ENCODE results near the gene GRIN3A.
"Not testable (repeated sequence)": the region's sequence is repeated elsewhere in the genome, so short reads cannot be mapped to it uniquely, and the experiment has no call there.

The GRIN3A gene

DNA sequence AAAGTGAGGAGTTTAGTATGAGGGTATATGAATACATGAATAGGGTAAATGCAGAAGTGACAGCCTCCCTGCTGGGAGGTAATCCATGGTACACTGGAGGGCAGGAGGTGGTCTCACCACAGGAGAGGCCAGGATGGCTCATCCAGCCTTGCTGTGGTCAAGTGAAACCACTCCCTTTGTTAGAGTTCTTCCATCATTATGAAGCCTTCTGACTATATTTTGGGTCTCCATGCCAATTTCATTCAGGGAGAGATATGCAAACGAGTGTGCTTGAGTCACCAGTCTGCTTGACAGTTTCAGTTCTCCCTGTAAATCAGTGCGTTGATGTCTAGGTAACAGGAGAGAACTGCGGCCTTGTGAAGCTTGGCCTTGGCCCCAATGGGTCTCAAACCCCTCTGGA, 160.1 kb downstream of the GRIN3A start:
- no peak for DNase-seq (ENCODE audit: low spot score)

DNA sequence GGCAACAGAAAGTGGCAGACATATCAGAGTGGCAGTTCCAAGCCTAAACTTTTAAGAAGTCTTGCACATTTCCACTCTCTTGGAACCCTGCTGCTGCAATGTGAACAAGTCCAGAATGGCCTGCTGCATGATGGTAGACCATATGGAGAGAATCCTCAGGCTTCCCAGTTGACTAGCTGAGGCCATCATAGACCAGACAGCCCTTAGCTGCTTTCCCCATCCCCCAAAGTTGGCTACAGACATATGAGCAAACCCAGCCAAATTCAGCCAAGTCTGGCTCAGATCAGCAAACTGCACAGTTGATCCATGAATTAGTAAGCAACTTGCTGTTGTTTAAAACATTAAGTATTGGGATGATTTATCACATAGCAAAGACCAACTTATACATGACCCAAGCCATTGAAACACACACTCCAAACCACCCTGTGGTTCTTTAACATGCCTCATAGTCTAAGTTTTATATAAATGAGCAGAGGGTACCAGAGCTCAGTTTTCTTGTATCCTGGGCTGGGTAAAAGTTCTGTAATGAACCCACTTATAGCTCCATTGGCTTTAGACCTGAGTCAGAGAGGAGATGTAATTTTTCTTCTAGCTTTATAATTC, 163.6 kb downstream of the GRIN3A start:
- DNase-seq (ENCODE audit: low spot score) = no peak

DNA sequence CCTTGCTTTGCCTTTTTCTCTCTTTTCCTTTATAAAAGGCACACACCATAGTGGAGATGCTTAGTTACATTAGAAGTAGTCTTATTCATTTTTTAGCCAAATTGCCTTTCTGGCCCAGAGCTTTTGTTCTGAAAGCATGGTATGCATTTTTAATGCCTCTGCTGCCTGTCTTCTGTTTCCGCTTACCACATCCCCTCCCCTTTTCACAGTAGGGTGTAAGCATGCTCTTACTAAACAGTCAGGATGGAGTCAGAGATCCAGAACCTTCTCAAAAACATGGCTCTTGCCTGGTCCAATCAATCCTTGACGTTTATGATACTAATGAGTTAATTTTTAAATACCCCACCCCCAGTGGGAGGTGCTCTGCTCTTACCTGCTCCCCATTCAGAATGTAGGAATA, 166.1 kb downstream of the GRIN3A start:
- DNase-seq (ENCODE audit: low spot score) = no peak

DNA sequence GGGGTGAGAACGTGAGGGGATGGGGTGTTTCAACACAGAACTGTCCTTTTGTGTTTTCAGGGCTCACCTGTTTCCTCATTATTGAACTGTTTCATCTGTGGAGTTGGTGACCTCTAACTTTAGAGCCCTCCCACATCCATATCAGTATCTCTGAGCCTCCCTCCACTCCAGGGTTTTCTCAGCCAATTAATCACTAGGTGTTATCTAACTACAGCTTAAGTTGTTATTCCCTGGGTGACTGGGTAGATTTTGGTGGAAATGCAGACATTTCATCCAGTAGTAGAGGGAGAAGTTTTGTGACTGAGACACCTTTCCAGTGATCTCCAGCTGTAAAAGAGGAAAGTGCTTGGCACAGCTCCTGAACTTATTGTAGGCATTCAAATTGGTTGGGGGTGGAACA, 167.3 kb downstream of the GRIN3A start:
- no peak for DNase-seq (ENCODE audit: low spot score)

DNA sequence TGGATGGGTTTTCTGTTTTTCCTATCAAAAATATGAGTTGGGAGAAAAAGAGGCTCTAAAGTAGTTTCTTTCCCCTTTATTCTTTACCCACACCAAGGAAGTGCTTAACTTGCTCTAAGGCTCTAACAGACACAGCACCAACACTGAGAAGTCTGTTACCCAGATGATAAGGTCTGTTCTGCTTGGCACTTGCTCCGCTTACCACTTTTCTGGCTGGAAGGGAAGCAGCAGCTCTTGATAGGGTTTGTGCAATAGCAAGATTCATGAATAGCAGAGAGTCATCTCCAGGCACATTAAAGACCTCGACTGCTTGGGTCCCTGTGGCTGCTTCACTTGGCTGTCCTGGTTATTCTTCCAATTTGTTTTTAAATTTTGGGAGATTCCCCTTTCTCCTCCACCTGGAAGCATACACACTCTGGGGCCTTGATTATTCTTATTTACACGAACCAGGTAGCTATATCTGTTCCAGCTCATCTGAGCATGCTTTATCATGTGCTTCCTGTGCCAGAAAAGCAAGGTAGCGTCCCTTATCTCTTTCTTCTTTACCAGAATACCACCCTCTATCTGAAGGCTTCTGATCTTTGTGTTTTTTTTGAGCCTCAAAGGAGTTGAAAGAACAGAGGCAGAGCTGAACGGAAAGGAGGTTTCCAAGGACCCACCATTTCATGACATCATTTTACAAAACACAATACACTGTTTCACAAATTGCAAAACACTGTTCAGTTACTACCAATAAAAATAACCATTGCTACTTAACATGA, 168.5 kb downstream of the GRIN3A start:
- no peak for DNase-seq (ENCODE audit: low spot score)

DNA sequence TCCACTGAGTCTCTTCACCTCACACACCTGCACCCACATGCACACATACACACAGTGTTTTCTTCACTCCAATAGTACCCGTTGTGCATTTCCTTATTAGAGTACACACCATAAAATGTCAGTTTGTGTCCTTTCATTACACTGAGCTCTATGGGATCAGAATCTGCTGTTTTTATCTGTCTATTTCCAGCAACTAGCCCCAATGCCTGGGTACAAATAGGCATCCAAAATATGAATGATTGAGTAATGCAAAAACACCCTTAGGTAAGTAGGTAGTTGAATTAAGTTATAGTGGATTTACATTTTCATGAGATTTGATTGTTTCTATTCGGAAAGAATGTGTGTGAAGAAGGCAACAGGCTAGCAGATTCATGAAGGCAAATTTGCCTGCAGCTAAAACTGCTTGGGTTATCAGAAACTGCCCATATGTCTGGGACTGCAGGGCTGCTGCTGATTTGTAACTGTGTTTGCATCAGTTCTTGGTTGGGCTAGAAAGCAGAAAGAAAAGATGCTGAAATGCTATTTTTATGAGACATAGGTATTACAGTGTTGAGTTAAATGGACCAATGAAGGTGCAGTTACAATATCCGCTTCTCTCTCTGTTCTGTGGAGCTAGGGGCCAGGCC, 170.6 kb downstream of the GRIN3A start:
- DNase-seq (ENCODE audit: low spot score) = no peak

DNA sequence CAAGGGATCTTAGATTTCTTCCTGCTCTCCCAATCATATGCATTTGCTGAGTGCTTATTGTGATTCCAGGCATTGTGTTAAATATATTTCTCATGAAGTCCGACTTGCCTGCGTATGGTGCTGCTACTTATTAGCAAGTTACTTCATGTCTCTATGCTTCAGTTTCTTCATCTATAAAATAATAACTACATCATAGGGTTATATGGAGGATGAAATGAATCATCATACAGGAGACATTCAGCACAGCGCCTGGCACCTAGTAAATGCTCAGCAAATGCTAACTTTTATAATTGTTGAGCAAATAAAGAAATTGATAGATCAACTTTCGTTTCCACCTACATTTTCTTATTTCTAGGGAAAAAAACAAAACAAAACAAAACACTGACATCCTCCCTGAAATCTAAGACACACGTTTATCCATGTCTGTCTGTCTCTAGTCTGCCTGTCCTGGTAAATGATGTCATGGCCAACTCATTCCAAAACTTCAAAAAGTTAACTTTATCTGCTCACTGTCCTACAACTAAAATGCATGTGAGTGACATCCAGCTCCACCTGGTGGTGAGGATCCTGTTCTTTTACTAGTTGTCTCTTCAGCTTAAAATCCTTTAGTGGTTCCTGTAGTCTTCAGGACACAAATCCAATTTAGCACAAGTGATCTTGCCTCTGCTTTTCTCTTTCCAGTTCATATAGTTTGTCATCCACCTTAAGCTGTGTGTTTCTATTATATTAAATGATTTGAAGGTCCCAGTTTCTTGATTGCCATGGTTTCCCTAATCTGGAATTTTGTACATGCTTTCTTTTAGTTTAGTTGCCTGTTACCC, 171.3 kb downstream of the GRIN3A start:
- no peak for DNase-seq (ENCODE audit: low spot score)

DNA sequence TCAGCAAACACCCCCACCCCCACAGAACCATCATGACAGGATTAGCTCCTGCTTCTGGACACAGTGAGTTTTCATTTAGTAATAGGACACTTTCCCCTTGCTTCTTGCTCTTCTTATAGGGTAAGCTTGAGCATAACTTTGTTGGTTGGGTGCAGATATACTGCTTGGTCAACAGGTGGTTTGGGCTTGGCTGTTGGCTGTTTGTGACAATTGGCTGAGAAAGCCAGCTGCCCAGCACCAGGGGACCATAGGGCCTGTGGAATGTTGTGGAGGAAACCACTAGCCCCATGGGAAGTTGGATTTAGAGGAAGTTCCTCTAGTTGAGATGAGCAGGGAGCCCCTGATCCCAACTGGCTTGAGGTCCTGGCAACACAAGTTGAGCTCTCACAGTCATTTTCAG, 174.2 kb downstream of the GRIN3A start:
- DNase-seq (ENCODE audit: low spot score) = no peak

DNA sequence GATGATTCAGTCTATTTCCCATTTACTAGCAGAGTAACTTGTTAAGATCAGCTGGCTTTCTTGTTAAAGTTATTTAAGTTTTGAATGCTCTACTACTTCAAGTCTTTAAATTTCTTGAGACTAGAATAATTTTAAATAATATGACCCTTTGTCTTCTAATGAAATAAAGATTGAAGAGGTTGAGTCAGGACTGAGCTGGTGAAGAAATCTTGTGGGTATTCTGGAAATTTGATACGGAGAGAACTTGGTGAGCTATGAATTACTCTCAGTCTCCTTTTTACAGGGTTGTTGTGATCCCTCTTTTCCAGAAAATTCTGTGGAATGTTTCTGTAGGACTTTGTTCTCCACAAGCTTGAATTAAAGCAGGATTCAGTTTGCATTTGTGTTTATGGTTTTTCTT, 175.5 kb downstream of the GRIN3A start:
- DNase-seq (ENCODE audit: low spot score) = no peak

DNA sequence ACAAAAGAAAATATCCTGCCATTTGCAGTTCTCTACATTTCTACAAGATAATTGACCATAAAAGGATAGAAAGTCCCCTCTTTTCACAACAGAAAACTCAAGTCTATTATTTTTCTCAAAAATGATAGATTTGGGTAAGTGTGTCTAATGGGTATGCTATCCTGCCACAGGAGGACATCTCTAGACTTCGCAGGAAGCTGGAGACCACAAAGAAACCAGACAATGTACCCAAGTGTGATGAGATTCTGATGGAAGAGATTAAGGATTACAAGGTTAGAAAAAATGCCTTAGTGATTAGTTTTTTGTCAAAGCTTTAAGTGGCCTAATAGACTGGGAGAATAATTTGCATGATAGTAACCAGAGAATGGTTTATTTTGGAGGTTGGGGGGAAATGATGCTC, 176.7 kb downstream of the GRIN3A start:
- no peak for DNase-seq (ENCODE audit: low spot score)

DNA sequence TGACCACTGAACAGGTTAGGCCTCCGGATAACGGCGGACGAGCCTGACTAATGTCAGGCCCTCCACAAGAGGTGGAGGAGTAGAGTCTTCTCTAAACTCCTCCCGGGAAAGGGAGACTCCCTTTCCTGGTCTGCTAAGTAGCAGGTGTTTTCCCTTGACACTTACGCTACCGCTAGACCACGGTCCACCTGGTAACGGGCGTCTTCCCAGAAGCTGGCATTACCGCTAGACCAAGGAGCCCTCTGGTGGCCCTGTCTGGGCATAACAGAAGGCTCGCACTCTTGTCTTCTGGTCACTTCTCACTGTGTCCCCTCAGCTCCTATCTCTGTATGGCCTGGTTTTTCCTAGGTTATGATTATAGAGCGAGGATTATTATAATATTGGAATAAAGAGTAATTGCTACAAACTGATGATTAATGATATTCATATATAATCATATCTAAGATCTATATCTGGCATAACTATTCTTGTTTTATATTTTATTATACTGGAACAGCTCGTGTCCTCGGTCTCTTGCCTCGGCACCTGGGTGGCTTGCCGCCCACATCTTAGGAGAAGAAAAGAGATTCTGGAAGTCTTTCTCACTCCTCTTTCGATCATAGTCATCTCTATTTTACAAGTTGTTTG, 188.9 kb downstream of the GRIN3A start:
- DNase-seq (ENCODE audit: low spot score) = not testable (repeated sequence)

DNA sequence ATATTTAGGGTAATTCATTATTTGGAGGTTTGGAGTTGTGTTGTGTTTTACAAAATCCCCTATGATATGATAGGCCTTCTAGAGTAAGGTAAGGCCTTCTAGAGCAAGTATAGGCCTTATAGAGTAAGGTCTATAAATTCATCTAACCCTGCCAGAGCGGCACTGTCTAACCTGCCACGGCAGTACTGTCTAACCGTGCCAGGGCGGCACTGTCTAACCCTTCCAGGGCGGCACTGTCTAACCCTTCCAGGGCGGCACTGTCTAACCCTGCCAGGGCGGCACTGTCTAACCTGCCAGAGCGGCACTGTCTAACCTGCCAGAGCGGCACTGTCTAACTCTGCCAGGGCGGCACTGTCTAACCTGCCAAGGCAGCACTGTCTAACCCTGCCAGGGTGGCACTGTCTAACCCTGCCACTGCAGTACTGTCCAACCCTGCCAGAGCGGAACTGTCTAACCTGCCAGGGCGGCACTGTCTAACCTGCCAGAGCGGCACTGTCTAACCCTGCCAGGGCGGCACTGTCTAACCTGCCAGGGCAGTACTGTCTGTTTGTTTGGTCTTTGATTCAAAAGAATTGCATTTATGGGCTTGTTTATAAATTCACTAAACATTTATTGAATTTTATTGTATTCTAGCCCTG, 195.2 kb downstream of the GRIN3A start:
- DNase-seq (ENCODE audit: low spot score) = no peak

DNA sequence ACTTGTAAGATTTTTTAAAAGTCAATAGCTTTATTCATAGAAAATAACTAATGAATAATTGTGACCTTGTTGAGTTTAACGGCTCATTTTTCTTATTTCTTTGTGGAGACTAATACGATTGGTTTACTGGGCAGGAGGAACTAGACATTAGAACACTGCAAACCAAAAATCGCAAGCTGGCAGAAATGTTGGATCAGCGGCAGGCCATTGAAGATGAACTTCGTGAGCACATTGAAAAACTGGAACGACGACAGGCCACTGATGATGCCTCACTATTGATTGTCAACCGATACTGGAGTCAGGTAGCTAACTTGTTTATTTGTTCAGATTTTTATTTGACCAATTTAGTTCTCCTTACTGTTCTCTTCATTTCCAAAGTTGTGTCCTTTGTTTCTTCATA, 198.4 kb downstream of the GRIN3A start:
- DNase-seq (ENCODE audit: low spot score) = no peak

DNA sequence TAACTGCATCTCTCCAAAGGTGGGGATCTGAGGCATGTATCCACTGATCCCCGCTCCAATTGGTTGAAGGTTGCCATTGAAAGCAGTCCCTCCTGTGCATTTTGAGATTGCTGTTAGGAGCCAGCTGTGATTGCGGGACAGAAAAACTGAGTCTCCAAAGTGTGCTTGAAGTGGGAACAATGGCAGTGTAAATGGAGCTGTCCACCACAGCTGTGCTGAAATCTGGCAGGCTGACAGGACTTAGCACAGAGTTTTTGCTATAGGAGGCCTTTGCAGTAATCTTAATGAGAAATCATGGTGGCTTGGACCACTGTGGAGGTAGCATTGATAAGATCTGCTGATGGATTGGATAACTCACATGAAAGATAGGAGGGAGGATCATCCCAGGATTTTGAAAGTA, 201.5 kb downstream of the GRIN3A start:
- no peak for DNase-seq (ENCODE audit: low spot score)

DNA sequence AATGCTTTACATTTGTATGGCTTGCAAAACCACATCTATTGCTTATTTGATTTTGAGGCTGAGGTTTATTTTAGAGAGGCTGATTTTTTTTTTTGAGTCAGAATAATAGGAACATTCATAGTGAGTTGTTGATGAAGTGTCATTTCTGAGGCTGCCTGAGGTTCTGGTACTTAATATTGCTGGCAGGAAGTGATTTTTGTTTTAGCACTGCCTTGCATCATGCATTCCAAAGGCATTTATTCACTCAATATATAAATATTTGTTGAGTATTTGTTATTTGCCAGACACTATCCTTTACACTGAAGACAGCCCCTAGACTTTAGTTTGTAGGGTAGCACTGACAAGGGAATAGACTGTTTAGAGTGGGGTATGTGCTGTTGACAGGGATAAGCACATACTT, 202.1 kb downstream of the GRIN3A start:
- no peak for DNase-seq (ENCODE audit: low spot score)

DNA sequence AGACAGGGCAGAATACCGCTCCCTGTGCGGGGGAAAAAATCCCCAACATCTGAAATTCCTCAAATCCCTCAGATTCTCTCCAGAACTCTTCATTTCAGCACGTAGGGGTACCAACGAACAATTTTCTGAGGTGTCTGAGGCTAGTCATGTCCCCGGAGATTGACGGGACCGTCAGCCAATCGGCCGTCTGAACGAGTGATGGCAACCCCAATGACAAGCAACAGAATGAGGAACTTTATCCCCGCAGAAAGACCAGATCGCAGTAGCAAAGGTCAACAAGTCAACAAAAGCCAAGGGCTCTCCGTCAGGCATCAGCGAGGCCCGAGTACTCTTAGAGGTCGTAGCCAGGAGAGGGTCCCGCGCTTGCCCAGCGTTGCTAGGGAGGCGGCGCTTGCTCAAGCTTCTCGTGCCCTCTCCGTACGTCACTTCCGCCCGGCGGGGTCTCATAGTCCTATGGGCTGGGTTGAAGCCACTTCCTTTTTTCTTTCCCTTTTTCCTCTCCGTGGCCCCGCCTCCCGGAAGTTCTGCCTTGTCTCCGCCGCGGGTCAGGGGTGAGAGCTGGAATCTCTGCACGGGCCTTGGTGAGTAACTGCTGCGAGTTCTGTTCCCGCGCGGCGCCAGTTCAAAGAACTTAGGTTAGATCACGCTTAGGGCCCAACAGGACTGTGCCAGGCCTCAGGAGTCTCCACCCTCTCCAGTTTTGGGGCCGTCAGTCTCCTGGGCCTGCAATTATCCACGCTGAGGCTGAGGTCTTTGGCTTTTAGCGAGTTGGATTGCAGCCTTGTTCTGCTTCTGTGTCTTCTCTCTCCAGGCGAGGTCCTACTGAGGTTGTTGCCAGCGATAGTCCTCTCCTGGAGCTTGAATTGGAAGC, 204.9 kb downstream of the GRIN3A start, which contains the start of gene RNF20:
Gene RNF20 (plus strand): TSS at position 520 of the 871 bp plus-strand sequence. CDS start 1,571 bp downstream, outside the sequence.
- DNase-seq (ENCODE audit: low spot score) = peak; percentile 100

DNA sequence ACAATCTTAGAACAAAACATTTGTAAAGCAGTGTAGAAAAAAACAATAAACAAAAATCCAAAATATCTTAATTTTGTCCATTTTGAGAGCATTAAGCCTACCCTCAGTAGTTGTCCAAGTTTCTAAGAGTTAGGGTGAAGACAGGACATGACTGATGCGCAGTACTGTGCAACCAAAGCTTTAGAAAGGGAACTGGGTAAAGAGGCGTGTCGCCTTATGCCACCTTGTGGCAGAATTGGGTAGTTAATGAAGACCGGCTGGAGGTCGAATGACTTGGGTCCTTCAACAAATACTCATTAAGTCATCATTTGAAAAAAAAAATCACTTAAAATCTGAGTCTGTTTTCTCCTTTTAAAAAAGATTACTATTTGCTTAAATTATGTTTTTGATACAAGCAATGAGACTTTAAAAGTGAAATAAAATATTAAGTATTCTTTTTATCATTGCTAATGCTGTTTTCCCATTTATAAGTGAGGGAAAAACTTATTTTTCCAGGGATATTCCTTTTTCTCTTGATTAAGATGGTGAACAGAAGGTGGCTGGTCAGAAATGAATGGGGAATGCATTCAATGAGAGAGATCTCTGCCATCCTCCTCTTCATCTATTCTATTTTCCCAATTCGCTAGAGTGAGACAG, 208.3 kb downstream of the GRIN3A start:
- peak; percentile 92 for DNase-seq (ENCODE audit: low spot score)

DNA sequence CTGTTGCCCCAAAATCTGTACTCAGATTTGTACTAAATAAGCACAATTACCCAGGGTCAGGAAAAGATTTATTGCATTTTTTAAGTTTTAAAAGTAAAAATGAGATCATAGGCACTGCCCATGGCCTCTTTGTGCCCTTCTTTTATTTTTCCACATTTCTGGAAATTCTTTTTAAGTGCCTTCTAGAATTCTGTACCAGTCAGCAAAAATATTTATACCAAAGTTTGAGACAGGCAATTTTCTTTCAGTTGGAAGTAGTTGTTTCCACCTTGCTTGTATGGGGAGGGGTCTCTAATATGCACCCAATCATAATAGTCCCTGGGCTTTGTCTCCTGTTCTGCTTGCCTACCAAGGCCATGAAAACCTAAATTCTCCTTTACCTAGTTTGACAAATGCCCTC, 210.4 kb downstream of the GRIN3A start:
- no peak for DNase-seq (ENCODE audit: low spot score)

DNA sequence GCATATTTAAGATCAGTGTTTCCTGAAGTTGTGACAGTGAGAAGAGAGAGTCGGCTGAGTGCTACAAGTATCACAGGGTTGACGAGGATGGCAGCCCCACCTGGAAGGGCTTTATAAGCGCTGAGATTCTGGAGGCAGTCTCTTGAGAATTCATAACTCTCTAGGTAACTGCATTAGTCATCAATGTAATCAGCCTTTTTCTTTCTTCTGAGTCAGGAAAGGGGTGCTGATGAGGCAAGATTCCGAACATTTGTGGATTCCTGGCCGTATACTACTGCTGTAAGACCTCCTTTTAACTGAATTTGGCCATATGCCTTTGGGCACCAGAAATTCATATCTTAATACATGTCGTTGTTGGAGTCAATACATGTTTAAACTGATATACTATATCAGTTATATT, 211.4 kb downstream of the GRIN3A start:
- no peak for DNase-seq (ENCODE audit: low spot score)

DNA sequence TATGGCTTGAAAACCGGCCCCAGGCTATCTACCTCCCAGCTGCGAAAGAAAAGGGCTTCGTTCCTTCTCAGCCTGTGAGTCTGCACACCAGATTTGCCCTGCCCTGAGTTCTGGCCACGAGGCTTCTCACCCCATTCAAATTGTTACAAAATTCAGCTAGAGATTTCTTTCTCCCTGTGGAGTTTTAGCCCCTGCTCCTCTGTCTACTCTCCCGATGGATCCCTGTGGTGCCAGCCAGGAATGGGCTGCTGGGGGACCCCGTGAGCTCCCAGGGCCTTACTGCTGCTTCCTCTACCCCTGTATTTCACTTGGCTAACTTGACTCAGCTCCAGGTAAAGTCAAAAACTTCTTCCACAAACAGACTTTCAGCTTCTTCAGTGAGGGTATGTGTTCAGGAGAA, 214.1 kb downstream of the GRIN3A start:
- DNase-seq (ENCODE audit: low spot score) = no peak

All from pons (tissue), 1 donor.